A549 (cell line): Measurements from ENCODE around the gene DACT2.

Source experiments
- HDAC2 ChIP-seq: fragments of 200-600 bp; sonication (generic); IDR thresholded peaks from 2 replicates; pipeline ENCODE4 v1.6.1; 2016
- KDM1A ChIP-seq: fragments of 200-600 bp; sonication (generic); IDR thresholded peaks from 2 replicates; pipeline ENCODE4 v1.6.1; 2016; ENCODE audit warnings: low read depth, mild to moderate bottlenecking
- MYC ChIP-seq: IDR thresholded peaks from 2 replicates; pipeline ENCODE4 v1.6.1; 2012; ENCODE audit warnings: mild to moderate bottlenecking, inconsistent platforms, low read length, improper control_type of control experiment, borderline replicate concordance
- POLR2A ChIP-seq: IDR thresholded peaks from 2 replicates; pipeline ENCODE4 v1.6.1; 2012; ENCODE audit warnings: mild to moderate bottlenecking, low read length
- RCOR1 ChIP-seq: fragments of 150-350 bp; IDR thresholded peaks from 2 replicates; pipeline ENCODE4 v1.6.1; 2014; ENCODE audit warnings: antibody characterized with exemption, low read length, low read depth
- TP53 ChIP-seq: fragments of 250-450 bp; sonication (Bioruptor Pico); IDR thresholded peaks from 2 replicates; pipeline ENCODE4 v1.5.0; 2021; ENCODE audit warnings: mild to moderate bottlenecking, moderate library complexity
- TF ChIP-seq, protein P1 (sequence below): IDR thresholded peaks from 2 replicates; pipeline ENCODE4 v1.6.1; 2012; ENCODE audit warnings: low read depth, borderline replicate concordance
- TF ChIP-seq, protein P2 (sequence below): fragments of >200 bp; sonication (Bioruptor Twin); formaldehyde crosslinking; IDR thresholded peaks from 3 replicates; pipeline ENCODE4 v1.5.1; 2016
- TF ChIP-seq, protein P3 (sequence below): IDR thresholded peaks from 2 replicates; pipeline ENCODE4 v1.6.1; 2012

DNA sequence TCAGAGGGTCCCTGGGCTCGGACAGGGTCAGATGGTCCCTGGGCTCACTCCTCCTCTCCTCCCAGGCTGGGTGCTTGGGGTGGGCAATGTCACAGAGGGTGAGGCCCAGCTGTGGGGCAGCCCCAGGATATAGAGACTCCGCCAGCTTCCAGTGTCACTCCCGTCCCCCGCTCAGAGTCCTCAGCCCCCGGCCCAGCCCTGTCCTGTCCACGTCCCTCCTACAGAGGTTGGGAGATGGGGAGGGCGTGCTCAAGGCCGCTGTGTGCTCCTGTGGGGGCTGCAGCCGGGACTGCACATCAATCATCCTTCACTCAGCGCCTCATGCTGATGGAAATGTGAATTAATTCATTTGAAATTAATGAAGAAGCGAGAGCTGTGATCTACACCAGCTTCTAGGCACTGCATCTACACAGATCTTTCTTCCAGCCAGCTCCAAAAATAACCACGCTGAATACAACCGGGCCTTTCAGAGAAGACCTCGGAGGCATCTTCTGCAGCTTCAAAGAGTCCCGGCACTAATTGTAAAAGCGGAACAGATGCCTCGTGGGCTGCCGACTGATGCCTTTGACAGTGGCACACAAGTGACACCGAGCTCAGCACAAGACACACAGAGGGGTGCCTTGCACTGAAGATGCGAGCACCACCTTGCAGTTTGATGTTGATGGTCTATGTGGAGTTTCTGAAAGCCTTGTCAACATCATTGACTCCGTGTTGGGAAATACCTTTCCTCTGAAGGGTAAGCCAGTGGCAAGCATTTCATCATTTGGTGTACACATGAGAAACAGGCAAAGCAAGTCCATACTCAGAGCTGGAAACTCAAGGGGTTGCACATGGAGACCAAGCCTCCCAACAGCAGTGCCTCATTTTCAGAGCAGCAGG is 39.3 kb downstream of the DACT2 start:
- TF ChIP-seq RCOR1 (no peak), MYC (no peak), TP53 (CRISPR knock-in tag) (no peak), POLR2A (no peak), HDAC2 (no peak), KDM1A (no peak)
- TF ChIP-seq, protein P1, sequence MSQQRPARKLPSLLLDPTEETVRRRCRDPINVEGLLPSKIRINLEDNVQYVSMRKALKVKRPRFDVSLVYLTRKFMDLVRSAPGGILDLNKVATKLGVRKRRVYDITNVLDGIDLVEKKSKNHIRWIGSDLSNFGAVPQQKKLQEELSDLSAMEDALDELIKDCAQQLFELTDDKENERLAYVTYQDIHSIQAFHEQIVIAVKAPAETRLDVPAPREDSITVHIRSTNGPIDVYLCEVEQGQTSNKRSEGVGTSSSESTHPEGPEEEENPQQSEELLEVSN, result no peak
- TF ChIP-seq, protein P2, sequence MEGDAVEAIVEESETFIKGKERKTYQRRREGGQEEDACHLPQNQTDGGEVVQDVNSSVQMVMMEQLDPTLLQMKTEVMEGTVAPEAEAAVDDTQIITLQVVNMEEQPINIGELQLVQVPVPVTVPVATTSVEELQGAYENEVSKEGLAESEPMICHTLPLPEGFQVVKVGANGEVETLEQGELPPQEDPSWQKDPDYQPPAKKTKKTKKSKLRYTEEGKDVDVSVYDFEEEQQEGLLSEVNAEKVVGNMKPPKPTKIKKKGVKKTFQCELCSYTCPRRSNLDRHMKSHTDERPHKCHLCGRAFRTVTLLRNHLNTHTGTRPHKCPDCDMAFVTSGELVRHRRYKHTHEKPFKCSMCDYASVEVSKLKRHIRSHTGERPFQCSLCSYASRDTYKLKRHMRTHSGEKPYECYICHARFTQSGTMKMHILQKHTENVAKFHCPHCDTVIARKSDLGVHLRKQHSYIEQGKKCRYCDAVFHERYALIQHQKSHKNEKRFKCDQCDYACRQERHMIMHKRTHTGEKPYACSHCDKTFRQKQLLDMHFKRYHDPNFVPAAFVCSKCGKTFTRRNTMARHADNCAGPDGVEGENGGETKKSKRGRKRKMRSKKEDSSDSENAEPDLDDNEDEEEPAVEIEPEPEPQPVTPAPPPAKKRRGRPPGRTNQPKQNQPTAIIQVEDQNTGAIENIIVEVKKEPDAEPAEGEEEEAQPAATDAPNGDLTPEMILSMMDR, result no peak
- TF ChIP-seq, protein P3, sequence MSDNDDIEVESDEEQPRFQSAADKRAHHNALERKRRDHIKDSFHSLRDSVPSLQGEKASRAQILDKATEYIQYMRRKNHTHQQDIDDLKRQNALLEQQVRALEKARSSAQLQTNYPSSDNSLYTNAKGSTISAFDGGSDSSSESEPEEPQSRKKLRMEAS, result no peak
